Measurements from ENCODE around the gene OR5T1.

Gene OR5T1

DNA sequence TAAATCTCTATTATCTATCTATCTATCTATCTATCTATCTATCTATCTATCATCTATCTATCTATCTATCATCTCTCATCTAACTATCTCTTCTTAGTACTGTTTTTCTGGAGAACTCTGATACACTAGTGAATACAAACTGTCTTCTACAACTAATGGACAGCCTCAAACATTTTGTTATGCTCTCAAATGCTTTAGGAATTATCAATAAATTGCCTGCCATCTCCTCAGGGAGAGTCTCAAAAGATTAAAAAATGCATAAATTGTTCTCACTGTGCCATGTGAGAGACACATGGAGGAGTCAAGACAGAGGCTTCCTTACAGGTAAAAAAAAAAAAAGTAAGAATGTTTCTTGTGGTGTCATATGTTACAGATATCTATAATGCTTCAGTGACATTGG, 40.9 kb downstream of the OR5T1 start, which contains the start of gene OR8K3 (continued):
- TF ChIP-seq, protein P1, sequence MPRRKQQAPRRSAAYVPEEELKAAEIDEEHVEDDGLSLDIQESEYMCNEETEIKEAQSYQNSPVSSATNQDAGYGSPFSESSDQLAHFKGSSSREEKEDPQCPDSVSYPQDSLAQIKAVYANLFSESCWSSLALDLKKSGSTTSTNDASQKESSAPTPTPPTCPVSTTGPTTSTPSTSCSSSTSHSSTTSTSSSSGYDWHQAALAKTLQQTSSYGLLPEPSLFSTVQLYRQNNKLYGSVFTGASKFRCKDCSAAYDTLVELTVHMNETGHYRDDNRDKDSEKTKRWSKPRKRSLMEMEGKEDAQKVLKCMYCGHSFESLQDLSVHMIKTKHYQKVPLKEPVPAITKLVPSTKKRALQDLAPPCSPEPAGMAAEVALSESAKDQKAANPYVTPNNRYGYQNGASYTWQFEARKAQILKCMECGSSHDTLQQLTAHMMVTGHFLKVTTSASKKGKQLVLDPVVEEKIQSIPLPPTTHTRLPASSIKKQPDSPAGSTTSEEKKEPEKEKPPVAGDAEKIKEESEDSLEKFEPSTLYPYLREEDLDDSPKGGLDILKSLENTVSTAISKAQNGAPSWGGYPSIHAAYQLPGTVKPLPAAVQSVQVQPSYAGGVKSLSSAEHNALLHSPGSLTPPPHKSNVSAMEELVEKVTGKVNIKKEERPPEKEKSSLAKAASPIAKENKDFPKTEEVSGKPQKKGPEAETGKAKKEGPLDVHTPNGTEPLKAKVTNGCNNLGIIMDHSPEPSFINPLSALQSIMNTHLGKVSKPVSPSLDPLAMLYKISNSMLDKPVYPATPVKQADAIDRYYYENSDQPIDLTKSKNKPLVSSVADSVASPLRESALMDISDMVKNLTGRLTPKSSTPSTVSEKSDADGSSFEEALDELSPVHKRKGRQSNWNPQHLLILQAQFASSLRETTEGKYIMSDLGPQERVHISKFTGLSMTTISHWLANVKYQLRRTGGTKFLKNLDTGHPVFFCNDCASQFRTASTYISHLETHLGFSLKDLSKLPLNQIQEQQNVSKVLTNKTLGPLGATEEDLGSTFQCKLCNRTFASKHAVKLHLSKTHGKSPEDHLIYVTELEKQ (tag by site-specific recombination; IDR thresholded peaks at IDR 0.05; ENCODE audit: borderline replicate concordance), result no peak
- TF ChIP-seq ZBTB44 (tag by site-specific recombination; IDR thresholded peaks at IDR 0.05) (no peak), SP3 (tag by site-specific recombination; IDR thresholded peaks at IDR 0.05) (no peak)
